Nephron (organoid): Measurements from ENCODE around the gene KBTBD12.

Experiments used
- H3K27ac Mint-ChIP-seq, 3 experiments: 2 replicates each; pipeline ENCODE4 v1.8.0; 2020; ENCODE audit warnings: mixed read lengths in 3 of 3, mild to moderate bottlenecking in 2 of 3, moderate library complexity in 1 of 3
- H3K27me3 Mint-ChIP-seq: 2 replicates; pipeline ENCODE4 v1.8.0; 2021; ENCODE audit warnings: low read depth, mild to moderate bottlenecking, moderate library complexity, mixed read lengths
- H3K36me3 Mint-ChIP-seq: 2 replicates; pipeline ENCODE4 v1.8.0; 2020; ENCODE audit warnings: low read depth, mixed read lengths
- H3K4me1 Mint-ChIP-seq: 2 replicates; pipeline ENCODE4 v1.8.0; 2020; ENCODE audit warnings: mixed read lengths
- H3K4me3 Mint-ChIP-seq, 3 experiments: 2 replicates each; pipeline ENCODE4 v1.8.0; 2020; ENCODE audit warnings: mild to moderate bottlenecking in 3 of 3, mixed read lengths in 3 of 3, moderate library complexity in 2 of 3
- H3K9me3 Mint-ChIP-seq: 2 replicates; pipeline ENCODE4 v1.8.0; 2020; ENCODE audit warnings: mixed read lengths
- CTCF ChIP-seq, 3 experiments: fragments of 200-600 bp; sonication (generic); IDR thresholded peaks; one replicate each; pipeline ENCODE4 v1.5.0; 2021; ENCODE audit warnings: antibody characterized with exemption in 3 of 3; ENCODE audit not compliant: unreplicated experiment in 3 of 3

KBTBD12 gene

GRCh38 chr3:127942613-127943012 is 27.6 kb downstream of the KBTBD12 start:
- peaks cover 26% of the 10 kb centered on the region for H3K9me3 Mint-ChIP-seq
- no peaks in the 10 kb centered on the region for H3K27me3 Mint-ChIP-seq
- peaks cover 2% of the 10 kb centered on the region for H3K4me1 Mint-ChIP-seq
- H3K36me3 Mint-ChIP-seq: peaks cover 4% of the 10 kb centered on the region
- TF ChIP-seq CTCF (IDR thresholded peaks at IDR 0.05; ENCODE audit: unreplicated experiment in 3 of 3): no peak
- no peak overlapping the region for H3K27ac Mint-ChIP-seq
- H3K4me3 Mint-ChIP-seq: no peak overlapping the region

- TF ChIP-seq CTCF (IDR thresholded peaks at IDR 0.05; ENCODE audit: unreplicated experiment in 3 of 3): no peak
- Mint-ChIP-seq H3K9me3 (peaks cover 3% of the 10 kb centered on the region), H3K4me1 (peaks cover 6% of the 10 kb centered on the region), H3K4me3 (no peak overlapping the region), H3K27me3 (peaks cover 8% of the 10 kb centered on the region), H3K27ac (no peak overlapping the region), H3K36me3 (no peaks in the 10 kb centered on the region)
These were observed 33.2 kb downstream of the KBTBD12 start for GRCh38 chr3:127948211-127948610.

GRCh38 chr3:127949446-127950055 is 34.5 kb downstream of the KBTBD12 start:
- H3K27me3 Mint-ChIP-seq: peaks cover 8% of the 10 kb centered on the region
- no peak overlapping the region for H3K4me3 Mint-ChIP-seq
- no peaks in the 10 kb centered on the region for H3K36me3 Mint-ChIP-seq
- peaks cover 9% of the 10 kb centered on the region for H3K4me1 Mint-ChIP-seq
- H3K27ac Mint-ChIP-seq: no peak overlapping the region
- H3K9me3 Mint-ChIP-seq: peaks cover under 1% of the 10 kb centered on the region
- no peak for TF ChIP-seq CTCF (IDR thresholded peaks at IDR 0.05; ENCODE audit: unreplicated experiment in 3 of 3)

- Mint-ChIP-seq H3K36me3 (no peaks in the 10 kb centered on the region), H3K4me1 (peaks cover 14% of the 10 kb centered on the region), H3K27ac (no peak overlapping the region), H3K4me3 (no peak overlapping the region), H3K27me3 (peaks cover 8% of the 10 kb centered on the region), H3K9me3 (no peaks in the 10 kb centered on the region)
- TF ChIP-seq CTCF (IDR thresholded peaks at IDR 0.05; ENCODE audit: unreplicated experiment in 3 of 3): no peak
These were observed 36.2 kb downstream of the KBTBD12 start for GRCh38 chr3:127951276-127951675.

GRCh38 chr3:127953091-127954035 is 38.3 kb downstream of the KBTBD12 start:
- no peak for TF ChIP-seq CTCF (IDR thresholded peaks at IDR 0.05; ENCODE audit: unreplicated experiment in 3 of 3)
- Mint-ChIP-seq H3K4me3 (no peak overlapping the region), H3K36me3 (no peaks in the 10 kb centered on the region), H3K4me1 (peaks cover 8% of the 10 kb centered on the region), H3K9me3 (no peaks in the 10 kb centered on the region), H3K27me3 (peaks cover 8% of the 10 kb centered on the region), H3K27ac (no peak overlapping the region)
